Caki2 (cell line): ENCODE results near the gene PIAS3. TPM values are rescaled to one million over a fixed set of nuclear protein-coding genes. Genes with fewer than 3 reads are reported as not detected.
A peak's percentile ranks its signal among the peaks of the same experiment; 100 is the strongest.
"Not testable (repeated sequence)": the region's sequence is repeated elsewhere in the genome, so short reads cannot be mapped to it uniquely, and the experiment has no call there.

Experiments
- DNase-seq: peaks from one replicate; pipeline ENCODE4 v3.0.0-alpha.2; 2015; ENCODE audit warnings: low read depth
- in situ Hi-C: cut with HindIII; loops from 2 replicates; pipeline ENCODE4 v1.10.0; 2016; ENCODE audit warnings: low sequenced_read_pairs, low pct_unique_long_range_greater_than_20kb, mixed read lengths
- total RNA-seq: library from RNA; depleted of rRNA; stranded (reverse); fragments of >200 nt; shearing (Covaris generic); gene quantifications from 2 replicates; pipeline ENCODE4 v1.2.3, GENCODE V29; 2014; ENCODE audit warnings: low replicate concordance

Gene PIAS3
- total RNA-seq, 1 experiment from 2014 or later = 5.0 TPM

DNA sequence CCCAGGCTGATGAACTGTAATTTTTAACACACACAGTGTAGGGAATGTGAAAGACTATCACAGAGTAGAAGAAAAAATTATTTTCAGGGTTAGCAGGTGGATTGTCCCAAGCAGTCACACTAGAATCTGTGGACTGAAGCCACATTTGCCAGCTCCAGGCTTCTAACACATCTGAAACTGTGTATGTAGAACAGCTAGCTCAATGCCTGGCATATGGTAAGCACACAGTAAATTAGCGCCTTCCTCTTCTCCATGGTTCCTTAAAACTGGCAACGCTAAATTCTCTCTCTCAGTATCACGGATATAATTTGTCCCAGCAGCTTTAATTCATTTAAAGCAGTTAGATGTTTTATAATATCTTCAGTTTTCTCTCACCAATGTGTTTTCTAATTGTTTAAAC, 15.8 kb downstream of the PIAS3 start:
- DNase-seq = no peak
- in situ Hi-C loops = loop anchor here (10.0 kb wide), 1 partner anchor 48 kb away; no protein-coding TSS in a partner anchor

DNA sequence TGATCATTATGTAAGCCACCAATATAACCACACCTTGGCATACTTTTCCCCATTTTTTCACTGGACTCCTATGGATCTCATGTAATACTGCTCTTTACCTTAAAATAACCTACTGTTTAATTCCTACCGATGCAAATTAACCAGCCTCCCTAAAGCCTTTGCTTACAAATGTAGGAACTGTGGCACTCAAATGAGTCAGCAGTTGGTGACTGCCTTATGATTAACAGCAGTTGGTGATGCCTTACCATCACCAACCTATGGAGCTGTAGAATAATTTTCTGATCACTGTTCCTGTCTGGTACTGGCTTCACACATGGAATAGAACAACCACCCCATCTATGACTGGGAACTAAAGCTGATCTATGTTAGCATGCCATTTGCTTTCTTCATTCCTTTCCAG, 21.2 kb downstream of the PIAS3 start:
- DNase-seq = no peak
- in situ Hi-C loops = no loop called here

DNA sequence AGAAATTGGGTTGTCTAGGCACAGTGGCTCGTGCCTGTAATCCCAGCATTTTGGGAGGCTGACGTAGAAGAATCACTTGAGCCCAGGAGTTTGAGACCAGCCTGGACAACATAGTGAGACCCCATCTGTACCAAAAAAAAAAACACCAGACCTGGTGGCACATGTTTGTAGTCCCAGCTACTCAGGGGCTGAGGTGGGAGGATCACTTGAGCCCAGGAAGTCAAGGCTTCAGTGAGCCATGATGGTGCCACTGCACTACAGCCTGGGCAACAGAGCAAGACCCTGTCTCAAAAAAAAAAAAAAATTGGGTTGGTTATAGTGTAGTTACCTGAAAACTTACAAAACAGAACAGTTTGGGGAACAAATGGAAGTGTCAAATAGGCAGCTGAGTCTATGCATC, 28.1 kb downstream of the PIAS3 start:
- in situ Hi-C loops, DNase-seq: not testable (repeated sequence)

DNA sequence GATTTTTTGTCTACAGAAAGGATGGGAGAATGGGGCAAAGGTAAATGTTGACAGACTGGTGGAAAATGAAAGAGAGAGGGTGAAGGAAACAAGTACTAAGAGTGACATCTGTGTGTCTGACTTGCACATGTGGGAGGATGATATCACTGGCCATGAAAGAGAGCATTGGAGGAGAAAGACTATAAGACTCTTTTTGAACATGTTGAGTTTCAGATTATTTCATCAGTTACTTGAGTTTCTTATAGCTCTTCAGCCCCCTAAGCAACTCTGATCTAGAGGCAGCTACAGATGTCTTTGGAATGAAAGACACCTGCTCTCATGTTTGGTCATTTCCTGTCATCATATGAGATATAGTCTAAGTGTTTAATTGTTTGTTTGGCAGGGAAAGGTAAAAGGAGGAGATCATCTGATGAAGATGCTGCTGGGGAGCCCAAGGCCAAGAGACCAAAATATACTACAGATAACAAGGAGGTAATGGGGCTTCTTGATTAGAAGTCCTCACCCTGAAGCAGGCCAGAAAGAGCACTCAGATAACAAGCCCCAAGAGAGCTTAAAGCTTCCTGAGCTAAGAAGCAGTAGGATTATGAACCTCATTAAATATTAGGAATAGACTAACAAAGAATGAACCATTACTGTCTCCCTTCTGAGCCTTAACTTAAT, 30.4 kb downstream of the PIAS3 start:
- in situ Hi-C loops = no loop called here
- DNase-seq = no peak

DNA sequence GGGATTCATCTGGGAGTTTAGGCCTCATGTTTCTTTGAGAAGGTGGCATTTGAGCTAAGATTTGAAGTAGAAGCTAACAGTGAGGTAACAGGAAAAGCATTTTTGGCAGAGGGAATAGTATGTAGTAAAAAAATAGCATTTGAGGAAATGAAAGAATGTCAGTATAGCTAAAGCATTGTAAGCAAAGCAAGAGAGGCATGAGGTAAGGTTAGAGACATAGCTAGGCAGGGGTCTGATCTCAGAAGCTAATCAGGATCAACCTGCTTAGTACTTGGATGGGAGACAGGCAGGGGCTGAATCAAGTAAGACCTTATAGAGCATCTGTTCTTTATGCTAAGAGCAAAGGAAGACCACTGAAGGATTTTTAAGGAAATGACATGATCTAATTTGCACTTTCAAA, 30.9 kb downstream of the PIAS3 start:
- in situ Hi-C loops = no loop called here
- DNase-seq = no peak

DNA sequence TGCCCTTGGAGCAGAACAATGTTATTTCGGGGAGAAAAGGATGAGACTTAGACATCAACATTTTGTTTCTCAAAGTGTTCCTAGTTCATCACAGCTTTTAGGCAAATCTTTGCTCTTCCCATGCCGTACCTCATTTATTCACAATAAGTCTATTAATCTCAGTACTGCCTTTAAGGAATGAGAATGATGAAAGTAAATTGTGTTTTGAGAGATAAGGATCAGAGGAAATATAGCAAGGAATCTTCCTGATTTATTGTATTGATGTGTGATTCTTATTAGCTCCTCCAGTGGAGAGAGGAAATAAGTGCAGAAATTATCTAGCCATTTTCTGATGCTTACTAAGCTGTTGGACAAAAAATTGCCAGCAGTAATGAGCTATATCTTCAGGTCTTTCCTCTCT, 32.9 kb downstream of the PIAS3 start:
- in situ Hi-C loops = no loop called here
- DNase-seq = no peak

DNA sequence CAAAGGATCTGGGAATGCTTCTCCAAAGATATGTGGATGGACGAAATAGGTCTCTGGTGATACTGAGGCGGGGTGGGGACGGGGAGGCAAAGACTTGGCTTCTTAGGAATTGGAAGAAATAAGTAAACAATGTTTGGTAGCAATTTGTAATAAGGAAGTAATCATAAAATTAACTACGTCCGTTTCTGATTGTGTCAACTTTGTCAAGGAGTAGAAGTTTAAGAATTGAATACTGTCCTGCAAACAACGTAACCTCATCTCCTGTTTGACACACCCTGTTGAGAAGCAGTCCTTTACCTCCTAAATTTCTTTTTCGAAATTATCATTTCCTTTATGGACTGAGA, 34.4 kb downstream of the PIAS3 start:
- in situ Hi-C loops = no loop called here
- DNase-seq = peak; percentile 21

DNA sequence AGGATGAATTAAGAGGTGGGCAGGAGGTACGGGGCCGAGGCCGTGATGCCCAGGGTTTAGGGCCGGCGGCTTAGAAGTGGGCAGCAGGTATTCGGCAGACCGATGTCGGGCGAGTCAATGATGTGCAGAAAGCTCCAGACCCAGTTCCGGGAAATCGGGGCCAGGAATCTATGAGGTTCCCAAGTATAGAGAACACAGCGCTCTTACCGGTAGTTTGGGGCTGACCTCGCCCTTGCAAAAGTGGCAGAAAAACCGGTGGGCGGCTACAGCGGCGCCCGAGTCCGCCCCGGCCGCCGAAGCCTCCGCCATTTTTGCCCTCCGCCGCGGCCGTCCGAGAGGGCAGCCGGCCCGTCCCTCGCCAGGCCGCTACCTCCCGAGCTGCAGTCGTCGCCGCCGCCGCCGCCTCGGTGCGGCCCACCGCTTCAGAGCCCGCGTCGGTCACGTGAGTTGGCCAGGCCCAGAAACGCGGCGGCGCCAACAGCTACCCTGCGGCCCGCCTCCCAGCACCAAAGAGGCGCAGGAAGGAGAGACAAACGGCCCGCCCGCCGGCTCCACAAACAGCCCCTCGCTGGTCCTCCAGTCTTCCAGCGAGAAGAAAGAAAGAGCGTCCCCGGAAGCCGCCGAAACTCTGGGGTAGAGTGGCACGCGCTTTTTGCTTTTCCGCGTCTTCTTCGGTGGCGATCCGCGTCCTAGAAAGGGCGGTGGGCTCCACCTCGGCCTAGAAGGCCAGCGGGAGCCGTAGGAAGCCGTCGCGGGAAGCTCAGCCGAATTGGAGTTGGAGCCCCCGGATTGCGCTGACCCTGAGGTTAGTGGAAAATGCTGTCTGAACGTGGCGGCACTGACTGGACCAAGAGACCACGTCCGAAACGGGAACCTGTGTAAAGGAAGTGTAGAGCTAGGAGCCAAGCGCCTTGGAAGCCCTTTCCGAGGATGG, 35.0 kb downstream of the PIAS3 start, which contains the start of the genes POLR3C and RNF115:
Gene POLR3C, plus strand, starts transcription at position 636 of the 934 bp plus-strand sequence. CDS start 1,577 bp downstream, outside the sequence.
Gene RNF115, minus strand, starts transcription at position 531 of the 934 bp plus-strand sequence. Its CDS starts 222 bp downstream, at position 309.
- in situ Hi-C loops = no loop called here
- DNase-seq = peak; percentile 94

DNA sequence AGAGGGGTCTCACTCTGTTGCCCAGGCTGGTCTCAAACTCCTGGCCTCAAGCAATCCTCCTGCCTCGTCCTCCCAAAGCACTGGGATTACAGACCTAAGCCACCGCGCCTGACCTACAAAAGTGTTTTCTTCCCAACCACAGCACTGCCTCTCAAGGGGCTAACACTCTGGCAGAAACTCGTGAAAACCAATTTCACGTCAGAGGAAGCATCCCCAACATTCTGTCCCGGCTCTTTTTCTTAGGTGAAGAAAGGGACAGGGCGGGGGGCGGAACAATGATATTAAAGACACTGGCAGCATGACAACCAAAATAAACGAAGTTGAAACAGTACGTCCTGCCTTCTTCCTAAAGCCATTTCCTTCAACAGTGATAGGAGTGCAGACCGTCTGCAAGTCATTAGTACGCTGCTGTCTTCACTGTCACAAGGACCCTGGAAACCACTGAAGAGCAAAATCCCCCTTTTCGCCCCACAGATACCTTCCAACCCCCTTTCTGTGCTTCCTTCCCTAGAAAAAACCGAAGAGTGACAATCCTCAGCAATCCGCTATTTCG, 36.0 kb downstream of the PIAS3 start:
- DNase-seq, in situ Hi-C loops: not testable (repeated sequence)

DNA sequence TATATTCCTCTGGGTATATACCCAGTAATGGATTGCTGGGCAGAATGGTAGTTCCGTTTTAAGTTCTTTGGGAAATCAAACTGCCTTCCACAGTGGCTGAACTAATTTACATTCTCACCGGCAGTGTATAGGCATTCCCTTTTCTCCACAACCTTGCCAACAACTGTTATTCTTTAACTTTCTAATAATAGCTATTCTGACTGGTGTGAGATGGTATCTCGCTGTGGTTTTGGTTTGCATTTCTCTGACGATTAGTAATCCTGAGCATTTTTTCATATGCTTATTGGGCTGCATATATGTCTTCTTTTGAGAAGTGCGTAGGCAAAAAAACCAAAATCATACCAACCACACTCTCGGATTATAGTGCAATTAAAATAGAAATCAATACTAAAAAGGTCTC, 40.8 kb downstream of the PIAS3 start:
- DNase-seq = peak; percentile 76
- in situ Hi-C loops = not testable (repeated sequence)

DNA sequence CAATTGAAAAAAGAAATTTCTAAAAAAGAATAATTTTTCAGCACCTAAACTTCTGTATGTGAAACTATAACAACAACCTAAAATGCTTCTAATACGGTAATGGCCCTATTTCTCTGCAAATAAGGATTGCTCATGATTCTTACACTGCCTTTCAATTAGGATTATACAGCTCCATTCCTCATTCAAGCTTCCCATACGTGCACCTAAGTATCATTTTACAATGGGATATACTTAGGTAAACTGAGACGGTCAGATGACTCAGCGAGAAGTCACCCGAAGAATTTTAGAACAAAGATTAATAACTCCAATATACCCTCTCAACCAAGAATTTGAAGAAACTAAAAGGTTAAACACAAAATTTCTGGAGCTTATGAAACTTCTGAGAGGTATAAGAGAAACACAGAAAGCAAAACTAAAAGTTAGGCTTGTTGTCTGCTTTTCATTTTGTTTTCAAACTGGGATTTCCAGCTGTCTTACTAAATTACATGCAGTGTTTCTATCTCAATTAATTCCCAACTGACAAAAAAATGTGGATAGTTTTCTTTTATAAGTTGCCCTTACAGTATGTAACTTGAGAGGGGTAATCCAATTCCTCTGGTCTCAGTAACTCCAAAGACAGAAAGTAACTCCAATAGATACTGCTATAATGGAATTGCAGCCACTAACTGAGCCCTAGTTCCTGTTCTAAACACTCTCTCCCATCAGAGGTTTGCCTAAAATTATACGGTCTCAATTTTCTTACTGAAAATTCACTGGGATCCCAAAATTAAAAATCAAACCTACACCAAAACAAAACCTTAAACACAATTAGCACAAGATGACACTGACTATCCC, 45.7 kb downstream of the PIAS3 start:
- DNase-seq, in situ Hi-C loops: not testable (repeated sequence)

DNA sequence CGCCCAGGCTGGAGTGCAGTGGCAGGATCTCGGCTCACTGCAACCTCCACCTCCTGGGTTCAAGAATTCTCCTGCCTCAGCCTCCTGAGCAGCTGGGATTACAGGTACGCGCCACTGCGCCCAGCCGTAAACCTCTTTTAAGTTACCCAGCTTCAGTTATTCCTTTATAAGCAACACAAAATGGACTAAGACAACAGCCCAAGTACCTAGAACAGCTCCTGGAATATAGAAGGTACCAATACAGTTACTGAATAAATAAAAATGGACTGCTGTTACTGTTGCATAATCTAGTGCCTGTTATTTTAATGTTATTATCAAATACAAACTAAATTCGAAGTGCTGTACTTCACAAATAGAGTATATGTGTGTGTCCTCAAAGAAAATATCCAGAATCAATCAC, 52.0 kb downstream of the PIAS3 start:
- in situ Hi-C loops = no loop called here
- DNase-seq = no peak

DNA sequence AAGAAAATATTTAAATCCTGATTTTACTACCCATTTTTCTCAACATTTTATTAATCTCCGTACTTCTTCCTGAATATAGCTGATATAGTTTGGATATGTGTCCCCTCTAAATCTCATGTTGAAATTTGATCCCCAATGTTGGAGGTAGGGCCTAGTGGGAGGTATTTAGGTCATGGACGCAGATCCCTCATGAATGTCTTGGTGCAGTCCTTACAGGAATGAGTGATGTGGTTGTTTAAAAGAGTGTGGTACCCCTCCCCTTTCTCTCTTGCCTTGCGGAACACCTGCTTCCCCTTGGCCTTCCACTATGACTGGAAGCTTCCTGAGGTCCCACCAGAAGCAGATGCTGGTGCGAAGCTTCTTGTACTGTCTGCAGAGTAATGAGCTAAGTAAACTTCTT, 52.5 kb downstream of the PIAS3 start:
- no peak for DNase-seq
- in situ Hi-C loops = no loop called here

DNA sequence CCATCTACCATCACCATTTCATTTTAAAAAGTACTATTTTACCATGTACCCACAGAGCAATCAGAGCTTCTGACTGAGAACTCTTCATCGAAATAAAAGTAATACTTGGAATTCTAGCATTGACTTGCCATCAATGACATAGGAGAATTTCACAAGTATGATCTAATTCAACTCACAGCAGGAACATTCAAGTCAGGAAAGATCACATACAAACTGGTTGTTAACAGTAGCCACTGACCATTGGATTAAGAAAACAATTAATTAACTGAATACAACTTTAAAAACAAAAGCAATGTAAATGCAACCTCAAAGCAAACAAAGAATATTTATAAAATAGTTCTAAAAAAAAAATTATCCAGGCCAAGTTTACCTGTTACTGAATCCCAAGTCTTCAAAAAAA, 53.8 kb downstream of the PIAS3 start:
- DNase-seq = no peak
- in situ Hi-C loops = no loop called here

DNA sequence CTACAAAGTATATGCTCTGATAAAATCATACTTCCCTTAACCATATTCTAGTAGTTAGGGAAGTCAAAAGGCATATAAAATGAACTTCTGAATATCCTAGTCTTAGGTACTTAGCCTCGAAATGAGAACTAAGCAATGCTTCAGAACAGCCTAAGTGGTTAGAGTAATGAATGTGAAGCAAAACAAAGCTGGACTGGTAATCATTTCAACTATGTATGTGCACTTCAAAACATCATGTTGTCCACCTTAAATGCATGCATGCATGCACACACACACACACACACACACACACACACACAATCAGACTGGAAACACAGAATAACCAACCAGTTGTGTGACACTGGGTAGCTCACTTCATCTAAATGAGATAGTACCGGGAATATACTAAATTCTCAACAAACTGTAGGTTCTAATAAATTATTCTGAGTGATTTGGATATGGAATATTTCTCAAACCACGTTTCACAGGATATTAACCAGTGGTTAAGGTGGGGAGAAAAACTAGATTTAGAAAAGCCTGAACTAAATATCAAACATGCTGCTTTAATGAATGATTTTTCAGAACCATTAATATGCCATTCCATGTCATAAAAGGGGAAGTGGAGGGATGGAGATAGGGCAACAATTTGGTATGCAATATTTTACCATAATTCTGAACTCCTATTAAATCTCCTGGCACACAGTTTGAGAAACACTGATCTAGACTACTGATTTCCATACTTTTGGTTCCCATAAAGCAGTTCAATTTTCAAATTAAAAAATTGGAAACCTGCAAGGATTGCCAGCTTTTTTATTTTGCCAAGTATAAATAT, 54.4 kb downstream of the PIAS3 start:
- DNase-seq = no peak
- in situ Hi-C loops = no loop called here

DNA sequence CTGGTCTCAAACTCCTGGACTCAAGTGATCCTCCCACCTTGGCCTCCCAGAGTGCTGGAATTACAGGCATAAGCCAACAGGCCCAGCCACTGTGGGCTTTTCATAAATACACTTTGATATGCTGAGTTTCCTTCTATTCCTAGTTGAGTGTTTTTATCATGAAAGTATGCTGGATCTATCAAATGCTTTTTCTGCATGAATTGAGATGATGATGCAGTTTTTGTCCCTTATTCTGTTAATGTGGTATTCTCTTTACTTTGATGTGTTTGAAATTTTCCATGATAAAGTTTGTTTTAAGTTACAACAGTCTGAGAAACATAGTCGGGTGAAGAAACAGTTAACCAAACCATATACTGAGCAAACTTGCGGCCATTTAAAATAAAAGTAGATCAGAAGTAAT, 59.1 kb downstream of the PIAS3 start:
- in situ Hi-C loops = loop anchor here (10.0 kb wide), 1 partner anchor 45 kb away; the partner anchor contains the start of gene NUDT17
- DNase-seq = no peak
